ENCODE data around the gene CDKN1B.

DNA sequence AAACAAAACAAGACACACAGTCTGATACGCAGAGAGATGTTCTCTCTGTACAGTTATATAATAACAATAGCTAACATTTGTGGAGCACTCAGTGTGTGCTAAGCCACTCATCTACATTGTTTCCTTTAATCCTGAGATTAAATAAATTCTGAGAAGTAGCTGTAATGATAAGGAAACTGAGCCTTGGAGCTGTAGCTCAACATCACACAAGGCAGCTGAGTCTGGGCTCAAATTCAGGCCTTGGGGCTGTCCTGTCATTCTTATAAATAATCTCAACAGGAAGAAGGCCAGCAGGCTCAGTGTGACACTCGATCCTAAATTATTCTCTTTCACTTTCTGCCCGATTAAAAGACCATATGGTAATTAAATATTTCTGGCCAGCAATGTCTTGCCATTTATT lies 24.5 kb downstream of the CDKN1B start:
- TF ChIP-seq, protein P1, sequence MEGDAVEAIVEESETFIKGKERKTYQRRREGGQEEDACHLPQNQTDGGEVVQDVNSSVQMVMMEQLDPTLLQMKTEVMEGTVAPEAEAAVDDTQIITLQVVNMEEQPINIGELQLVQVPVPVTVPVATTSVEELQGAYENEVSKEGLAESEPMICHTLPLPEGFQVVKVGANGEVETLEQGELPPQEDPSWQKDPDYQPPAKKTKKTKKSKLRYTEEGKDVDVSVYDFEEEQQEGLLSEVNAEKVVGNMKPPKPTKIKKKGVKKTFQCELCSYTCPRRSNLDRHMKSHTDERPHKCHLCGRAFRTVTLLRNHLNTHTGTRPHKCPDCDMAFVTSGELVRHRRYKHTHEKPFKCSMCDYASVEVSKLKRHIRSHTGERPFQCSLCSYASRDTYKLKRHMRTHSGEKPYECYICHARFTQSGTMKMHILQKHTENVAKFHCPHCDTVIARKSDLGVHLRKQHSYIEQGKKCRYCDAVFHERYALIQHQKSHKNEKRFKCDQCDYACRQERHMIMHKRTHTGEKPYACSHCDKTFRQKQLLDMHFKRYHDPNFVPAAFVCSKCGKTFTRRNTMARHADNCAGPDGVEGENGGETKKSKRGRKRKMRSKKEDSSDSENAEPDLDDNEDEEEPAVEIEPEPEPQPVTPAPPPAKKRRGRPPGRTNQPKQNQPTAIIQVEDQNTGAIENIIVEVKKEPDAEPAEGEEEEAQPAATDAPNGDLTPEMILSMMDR (IDR thresholded peaks at IDR 0.05) = no peak
- TF ChIP-seq POLR2A (IDR thresholded peaks at IDR 0.05) = no peak
